ENCODE data around the gene MCC. TPM values are rescaled to one million over a fixed set of nuclear protein-coding genes. Genes with fewer than 3 reads are reported as not detected.

The MCC gene
- total RNA-seq, 2 experiments from 2014 or later, result 3.8 to 4.4 TPM

DNA sequence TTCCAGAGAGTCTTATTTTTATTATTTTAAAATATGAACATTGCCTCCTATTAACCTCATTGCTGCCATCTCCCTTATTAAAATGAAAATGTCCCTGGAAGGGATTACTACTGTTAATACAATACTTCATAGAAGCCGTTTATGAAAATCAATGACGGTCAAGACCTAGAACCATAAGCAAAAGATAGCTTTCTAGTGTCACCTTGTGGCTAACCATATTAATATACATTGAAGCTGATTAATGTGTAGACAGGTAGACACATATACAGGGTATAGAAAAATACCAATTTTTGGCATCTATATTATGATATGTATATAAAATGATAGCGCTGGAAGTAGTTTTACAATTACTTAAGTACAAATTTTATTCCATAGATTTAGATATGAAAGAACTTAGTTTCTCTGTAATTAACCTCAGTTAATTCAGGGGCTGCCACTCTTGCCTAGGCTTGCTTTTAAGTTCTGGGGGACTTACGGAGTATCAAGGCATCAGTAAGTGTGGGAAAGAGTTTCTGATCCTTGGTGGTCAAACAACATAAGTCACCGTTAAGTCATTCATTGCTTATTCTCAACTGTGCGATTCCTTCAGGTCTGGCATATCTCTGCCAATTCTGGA is 22.7 kb upstream of the MCC start:
- Mint-ChIP-seq H3K9me3 (no peaks in the 10 kb centered on the region), H3K4me3 (no peak overlapping the region), H3K27ac (no peak overlapping the region), H3K36me3 (peaks cover 5% of the 10 kb centered on the region), H3K27me3 (peaks cover 37% of the 10 kb centered on the region), H3K4me1 (peaks cover 32% of the 10 kb centered on the region)
- POLR2A ChIA-PET, result interaction anchor here (0.7 to 1.4 kb wide), 2 partner anchors 13 to 174 kb away, joined by 5 to 8 read pairs; no protein-coding TSS in a partner anchor
- ATAC-seq (ENCODE audit: low read depth), result no peak
- DNase-seq, result no peak

DNA sequence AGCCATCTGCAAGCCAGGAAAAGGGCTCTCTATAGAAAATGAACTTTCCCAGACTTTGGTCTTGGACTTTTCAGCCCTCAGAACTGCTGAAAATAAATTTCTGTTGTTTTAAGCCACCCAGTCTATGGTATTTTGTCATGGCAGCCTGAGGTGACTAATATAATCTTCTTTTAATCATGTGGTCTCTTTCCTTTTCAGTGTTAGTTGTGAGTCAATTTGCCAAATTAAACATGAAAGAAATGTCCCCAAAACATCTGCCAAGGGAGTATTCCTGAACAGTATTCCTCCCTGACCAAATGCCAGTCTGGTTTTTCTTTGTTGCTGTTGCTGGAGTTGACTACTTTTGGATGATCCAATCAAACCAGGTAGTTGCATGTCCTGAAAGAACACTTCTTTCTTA is 20.5 kb upstream of the MCC start:
- POLR2A ChIA-PET, result no interaction called here
- no peak overlapping the region for H3K27ac Mint-ChIP-seq
- DNase-seq (no peak), ATAC-seq (ENCODE audit: low read depth) (no peak)
- no peaks in the 10 kb centered on the region for H3K9me3 Mint-ChIP-seq
- no peaks in the 10 kb centered on the region for H3K36me3 Mint-ChIP-seq
- peaks cover 23% of the 10 kb centered on the region for H3K4me1 Mint-ChIP-seq
- H3K27me3 Mint-ChIP-seq, result peaks cover 44% of the 10 kb centered on the region
- no peak overlapping the region for H3K4me3 Mint-ChIP-seq

DNA sequence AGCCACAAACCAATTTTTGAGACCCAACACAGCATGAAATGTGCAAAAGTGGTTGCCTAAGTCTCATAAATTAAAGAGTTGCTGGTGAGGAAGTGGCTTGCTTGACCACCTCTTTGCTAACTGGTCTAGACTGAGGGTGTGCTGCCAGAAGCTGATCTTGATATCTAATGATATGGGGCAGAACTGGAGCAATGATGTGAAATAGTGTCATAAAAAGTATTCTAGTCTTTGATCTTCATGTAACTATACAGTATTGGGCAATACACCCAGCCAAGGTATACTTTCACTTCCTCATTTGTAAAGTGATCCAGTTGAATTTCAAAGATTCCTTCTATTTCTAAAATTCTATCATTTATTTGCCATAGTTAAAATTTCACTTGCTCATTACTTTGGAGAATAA is 19.3 kb upstream of the MCC start:
- Mint-ChIP-seq H3K4me1 (peaks cover 22% of the 10 kb centered on the region), H3K27me3 (peaks cover 44% of the 10 kb centered on the region), H3K9me3 (no peaks in the 10 kb centered on the region), H3K27ac (no peak overlapping the region), H3K36me3 (no peaks in the 10 kb centered on the region), H3K4me3 (peak overlapping the region; percentile 23)
- POLR2A ChIA-PET, result interaction anchor here (0.9 kb wide), 1 partner anchor 128 kb away, joined by 3 read pairs; no protein-coding TSS in a partner anchor
- ATAC-seq (ENCODE audit: low read depth), result peak; percentile 60
- DNase-seq, result no peak

DNA sequence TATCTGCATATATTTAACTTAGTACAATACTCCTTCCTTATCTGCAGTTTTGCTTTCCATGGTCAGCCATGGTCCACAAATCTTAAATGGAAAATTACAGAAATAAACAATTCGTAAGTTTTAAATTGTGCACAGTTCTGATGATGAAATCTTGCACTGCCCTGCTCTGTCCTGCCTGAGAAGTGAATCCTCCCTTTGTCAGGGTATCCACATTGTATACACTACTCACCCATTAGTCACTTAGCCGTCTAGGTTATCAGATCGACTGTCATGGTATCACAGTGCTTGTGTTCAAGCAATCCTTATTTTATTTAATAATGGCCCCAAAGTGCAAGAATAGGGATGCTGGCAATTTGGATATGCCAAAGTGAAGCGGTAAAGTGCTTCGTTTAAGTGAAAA is 16.9 kb upstream of the MCC start:
- POLR2A ChIA-PET, result no interaction called here
- Mint-ChIP-seq H3K4me1 (peaks cover 19% of the 10 kb centered on the region), H3K9me3 (peaks cover 10% of the 10 kb centered on the region), H3K27me3 (peaks cover 55% of the 10 kb centered on the region), H3K36me3 (no peaks in the 10 kb centered on the region), H3K27ac (no peak overlapping the region), H3K4me3 (no peak overlapping the region)
- DNase-seq (no peak), ATAC-seq (ENCODE audit: low read depth) (no peak)

DNA sequence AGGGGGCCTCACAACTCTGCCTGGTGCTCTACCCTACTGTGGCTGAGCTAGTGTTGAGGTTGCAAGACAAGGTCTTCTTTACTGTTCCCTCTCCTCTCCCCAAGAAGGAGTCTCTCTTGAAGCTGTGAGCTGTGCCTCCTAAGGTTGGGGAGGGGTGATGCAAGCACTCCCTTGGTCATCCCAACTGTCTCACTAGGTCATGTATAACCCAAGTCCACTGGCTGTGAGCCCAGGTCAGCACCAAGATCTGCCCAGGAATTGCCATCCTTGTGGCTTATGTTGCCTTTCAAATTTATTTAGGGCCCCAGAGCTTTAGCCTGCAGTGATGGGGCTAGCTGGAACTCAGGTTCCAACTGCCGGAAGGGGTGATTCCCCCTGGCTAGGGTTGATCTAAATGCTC is 14.9 kb upstream of the MCC start:
- ATAC-seq (ENCODE audit: low read depth) (no peak), DNase-seq (no peak)
- no peaks in the 10 kb centered on the region for H3K36me3 Mint-ChIP-seq
- no peak overlapping the region for H3K27ac Mint-ChIP-seq
- H3K27me3 Mint-ChIP-seq, result peaks cover 54% of the 10 kb centered on the region
- peaks cover 16% of the 10 kb centered on the region for H3K4me1 Mint-ChIP-seq
- POLR2A ChIA-PET, result no interaction called here
- H3K9me3 Mint-ChIP-seq, result peaks cover 11% of the 10 kb centered on the region
- H3K4me3 Mint-ChIP-seq, result no peak overlapping the region

DNA sequence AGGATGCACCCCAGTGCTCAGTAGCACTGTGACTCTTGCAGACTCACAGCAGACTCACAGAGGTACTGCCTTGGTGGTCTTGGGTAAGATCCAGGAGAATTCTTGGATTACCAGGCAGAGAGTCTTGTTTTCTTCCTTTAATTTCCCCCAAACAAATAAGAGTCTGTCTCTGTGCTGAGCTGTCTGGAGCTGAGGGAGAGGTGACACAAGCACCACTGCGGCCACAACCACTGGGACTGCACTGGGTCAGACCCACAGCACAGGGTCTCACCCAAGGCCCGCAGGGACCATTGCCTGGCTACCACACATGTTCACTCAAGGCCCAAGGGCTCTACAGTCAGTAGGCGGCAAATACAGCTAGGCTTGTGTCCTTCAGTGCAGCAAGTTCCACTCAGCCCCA is 13.8 kb upstream of the MCC start:
- Mint-ChIP-seq H3K9me3 (peaks cover 11% of the 10 kb centered on the region), H3K27ac (no peak overlapping the region), H3K27me3 (peaks cover 59% of the 10 kb centered on the region), H3K36me3 (no peaks in the 10 kb centered on the region), H3K4me3 (no peak overlapping the region), H3K4me1 (peaks cover 5% of the 10 kb centered on the region)
- ATAC-seq (ENCODE audit: low read depth) (no peak), DNase-seq (no peak)
- POLR2A ChIA-PET, result no interaction called here

DNA sequence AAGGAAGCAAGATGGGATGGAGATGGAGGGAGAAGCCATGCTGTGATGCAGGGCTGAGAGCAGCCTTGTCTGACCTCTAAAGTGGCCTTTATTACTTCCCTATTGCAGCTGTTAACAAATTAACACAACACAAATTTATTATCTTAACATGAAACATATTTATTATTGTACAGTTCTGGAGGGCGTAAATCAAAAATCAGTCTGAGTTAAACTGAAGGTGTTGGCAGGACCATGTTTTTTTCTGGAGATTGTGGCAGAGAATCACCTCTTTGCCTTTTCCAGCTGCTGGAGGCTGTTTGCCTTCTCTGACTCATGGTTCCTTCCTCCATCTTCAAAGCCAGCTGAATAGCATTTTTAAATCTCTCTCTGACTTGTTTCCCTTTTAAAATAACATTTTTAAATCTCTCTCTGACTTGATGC is 7.2 kb upstream of the MCC start:
- POLR2A ChIA-PET, result no interaction called here
- H3K36me3 Mint-ChIP-seq, result peaks cover 5% of the 10 kb centered on the region
- ATAC-seq (ENCODE audit: low read depth), result no peak
- peaks cover 18% of the 10 kb centered on the region for H3K9me3 Mint-ChIP-seq
- no peak overlapping the region for H3K4me3 Mint-ChIP-seq
- H3K4me1 Mint-ChIP-seq, result no peaks in the 10 kb centered on the region
- H3K27me3 Mint-ChIP-seq, result peaks cover 69% of the 10 kb centered on the region
- H3K27ac Mint-ChIP-seq, result no peak overlapping the region
- DNase-seq, result no peak

DNA sequence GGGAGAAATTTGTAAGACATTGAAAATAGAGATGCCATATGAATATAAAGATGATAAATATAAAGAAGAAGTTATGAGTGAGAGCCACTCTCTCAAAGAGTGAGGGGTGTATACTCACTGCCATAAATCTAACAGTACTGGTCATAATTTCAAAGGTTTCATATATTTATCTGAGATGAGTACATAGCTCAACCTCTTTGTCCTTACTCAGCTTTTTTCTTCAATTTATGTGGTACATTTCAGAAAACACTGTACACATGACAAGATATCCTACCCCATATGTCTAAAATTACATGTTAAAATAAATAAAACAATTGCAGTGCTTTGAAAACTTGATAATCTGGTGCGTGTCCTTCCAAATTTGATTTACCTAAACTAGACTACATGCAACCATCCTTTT is 5.2 kb upstream of the MCC start:
- POLR2A ChIA-PET, result no interaction called here
- peaks cover 9% of the 10 kb centered on the region for H3K4me1 Mint-ChIP-seq
- peaks cover 71% of the 10 kb centered on the region for H3K27me3 Mint-ChIP-seq
- H3K36me3 Mint-ChIP-seq, result peaks cover 9% of the 10 kb centered on the region
- ATAC-seq (ENCODE audit: low read depth) (no peak), DNase-seq (no peak)
- peaks cover 19% of the 10 kb centered on the region for H3K9me3 Mint-ChIP-seq
- no peak overlapping the region for H3K4me3 Mint-ChIP-seq
- H3K27ac Mint-ChIP-seq, result no peak overlapping the region

DNA sequence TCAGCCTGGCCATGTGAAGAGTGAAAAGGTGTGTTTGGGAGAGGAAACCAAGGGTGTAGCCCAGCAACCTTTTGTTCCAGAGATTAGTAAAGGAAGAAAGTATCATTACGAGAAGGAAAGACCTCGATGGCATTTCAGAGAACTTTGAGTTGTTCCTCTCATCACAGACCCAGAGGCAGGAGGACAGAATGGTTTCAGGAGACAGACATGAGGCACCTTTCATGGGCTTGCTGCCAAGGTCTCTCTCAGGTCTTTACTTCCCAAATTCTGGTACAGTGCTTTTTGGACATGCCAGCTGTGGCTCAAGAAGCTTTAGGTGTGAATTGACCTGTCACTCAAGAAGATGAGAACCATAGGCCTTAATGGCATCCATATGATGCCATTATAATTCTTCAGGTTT is 2.8 kb upstream of the MCC start:
- peaks cover 14% of the 10 kb centered on the region for H3K4me1 Mint-ChIP-seq
- no peak overlapping the region for H3K27ac Mint-ChIP-seq
- POLR2A ChIA-PET, result no interaction called here
- peaks cover 70% of the 10 kb centered on the region for H3K27me3 Mint-ChIP-seq
- H3K36me3 Mint-ChIP-seq, result peaks cover 9% of the 10 kb centered on the region
- no peak overlapping the region for H3K4me3 Mint-ChIP-seq
- ATAC-seq (ENCODE audit: low read depth) (no peak), DNase-seq (no peak)
- peaks cover 19% of the 10 kb centered on the region for H3K9me3 Mint-ChIP-seq

DNA sequence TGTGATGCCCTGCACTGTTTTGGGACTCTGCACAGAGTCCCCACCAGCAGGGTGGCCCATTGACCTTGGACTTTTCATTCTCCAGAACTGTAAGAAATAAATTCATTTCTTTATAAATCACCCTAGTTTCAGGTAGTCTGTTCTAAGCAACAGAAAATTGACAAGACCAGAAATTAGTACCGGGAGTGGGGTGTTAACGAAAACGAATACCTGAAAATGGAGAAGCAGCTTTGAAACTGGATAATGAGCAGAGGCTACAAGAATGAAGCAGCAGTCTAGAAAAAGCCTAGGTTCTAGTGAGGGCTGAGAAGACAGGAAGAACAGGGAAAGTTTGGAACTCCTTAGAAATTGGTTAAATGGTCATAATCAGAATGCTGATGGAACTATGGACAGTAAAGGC is 2.1 kb upstream of the MCC start:
- no peak overlapping the region for H3K4me3 Mint-ChIP-seq
- peaks cover 19% of the 10 kb centered on the region for H3K9me3 Mint-ChIP-seq
- H3K36me3 Mint-ChIP-seq, result peaks cover 9% of the 10 kb centered on the region
- H3K27ac Mint-ChIP-seq, result no peak overlapping the region
- POLR2A ChIA-PET, result no interaction called here
- no peak for DNase-seq
- ATAC-seq (ENCODE audit: low read depth), result no peak
- peaks cover 14% of the 10 kb centered on the region for H3K4me1 Mint-ChIP-seq
- peaks cover 71% of the 10 kb centered on the region for H3K27me3 Mint-ChIP-seq

DNA sequence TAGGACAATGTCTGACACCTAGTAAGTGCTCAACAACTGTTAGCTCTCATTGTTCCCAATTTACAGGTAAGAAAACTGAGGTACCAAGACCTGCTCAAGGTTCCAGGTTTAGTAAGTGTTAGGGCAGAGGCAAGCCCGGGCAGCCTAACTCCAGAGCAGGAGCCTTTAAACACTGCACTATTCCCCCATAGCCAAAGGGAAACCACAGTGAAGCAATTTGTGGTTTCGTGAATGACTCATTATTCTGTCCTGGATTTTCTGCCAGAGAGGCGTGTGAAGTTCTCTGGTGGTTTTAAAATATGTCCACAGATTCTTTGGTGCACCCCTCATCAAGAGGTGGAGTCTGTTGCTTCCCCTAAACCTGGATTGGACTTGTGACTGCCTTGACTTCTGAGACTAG is 1.0 kb upstream of the MCC start:
- Mint-ChIP-seq H3K4me1 (peaks cover 14% of the 10 kb centered on the region), H3K9me3 (peaks cover 19% of the 10 kb centered on the region), H3K27ac (no peak overlapping the region), H3K36me3 (peaks cover 9% of the 10 kb centered on the region), H3K27me3 (peaks cover 73% of the 10 kb centered on the region), H3K4me3 (peak overlapping the region; percentile 3)
- no peak for DNase-seq
- peak; percentile 71 for ATAC-seq (ENCODE audit: low read depth)
- POLR2A ChIA-PET, result interaction anchor here (1.4 kb wide), 1 partner anchor 24 kb away, joined by 3 read pairs; the partner anchor contains the start of gene YTHDC2

DNA sequence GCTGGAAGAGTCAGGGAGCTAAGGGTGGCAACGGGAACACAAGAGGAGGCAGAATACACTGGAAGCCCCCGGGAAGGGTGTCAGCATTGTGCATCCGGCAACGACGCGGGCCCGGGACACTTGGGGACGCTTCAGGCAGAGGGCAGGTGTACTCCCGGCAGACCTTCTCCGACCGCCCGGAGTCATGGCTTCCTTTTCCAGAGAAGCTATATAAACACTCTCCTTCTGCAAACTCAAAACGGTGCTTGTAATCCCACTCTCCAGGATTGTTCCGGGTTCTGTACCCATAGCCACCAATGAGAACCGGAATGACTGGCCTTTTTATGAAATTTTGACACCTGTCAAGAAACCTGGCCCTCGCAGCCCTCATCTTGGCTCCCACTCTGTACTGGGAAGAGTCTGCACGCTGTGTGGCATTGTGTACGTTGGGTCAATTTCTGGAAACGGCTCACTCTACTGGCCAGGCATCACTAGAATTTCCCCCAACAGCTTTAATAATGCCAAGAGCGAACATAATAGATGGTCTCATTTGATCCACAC is 462 bp upstream of the MCC start:
- ATAC-seq (ENCODE audit: low read depth), result peak; percentile 23
- DNase-seq, result no peak

DNA sequence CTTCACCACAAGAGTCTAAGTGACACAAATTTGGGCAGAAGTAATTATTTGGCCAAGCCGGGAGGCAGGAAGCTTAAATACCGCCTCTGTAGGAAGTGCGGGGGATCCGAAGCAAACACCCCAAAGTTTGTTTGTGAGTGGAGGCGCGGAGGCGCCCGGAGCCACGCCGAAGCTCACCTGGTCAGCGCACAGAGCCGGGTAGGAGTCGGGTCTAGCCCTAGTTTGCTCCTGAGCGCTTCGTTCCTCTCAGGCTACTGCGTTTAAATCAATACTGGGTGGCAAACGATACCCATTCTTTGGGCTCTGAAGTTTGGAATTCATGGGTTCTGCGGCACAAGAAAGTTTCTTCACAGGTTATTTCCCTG is 855 bp downstream of the MCC start:
- H3K36me3 Mint-ChIP-seq, result peaks cover 9% of the 10 kb centered on the region
- ATAC-seq (ENCODE audit: low read depth) (no peak), DNase-seq (no peak)
- H3K27me3 Mint-ChIP-seq, result peaks cover 75% of the 10 kb centered on the region
- POLR2A ChIA-PET, result no interaction called here
- no peak overlapping the region for H3K27ac Mint-ChIP-seq
- H3K4me1 Mint-ChIP-seq, result peaks cover 14% of the 10 kb centered on the region
- H3K9me3 Mint-ChIP-seq, result peaks cover 19% of the 10 kb centered on the region
- H3K4me3 Mint-ChIP-seq, result peak overlapping the region; percentile 68

More for the DNA sequence above, 462 bp upstream of the MCC start:
- POLR2A ChIA-PET, result interaction anchor here (1.4 kb wide), 1 partner anchor 25 kb away, joined by 3 read pairs; the partner anchor contains the start of gene YTHDC2
- H3K4me1 Mint-ChIP-seq, result peaks cover 14% of the 10 kb centered on the region
- peaks cover 9% of the 10 kb centered on the region for H3K36me3 Mint-ChIP-seq
- peaks cover 76% of the 10 kb centered on the region for H3K27me3 Mint-ChIP-seq
- H3K9me3 Mint-ChIP-seq, result peaks cover 19% of the 10 kb centered on the region
- H3K4me3 Mint-ChIP-seq, result peak overlapping the region; percentile 75
- H3K27ac Mint-ChIP-seq, result no peak overlapping the region

DNA sequence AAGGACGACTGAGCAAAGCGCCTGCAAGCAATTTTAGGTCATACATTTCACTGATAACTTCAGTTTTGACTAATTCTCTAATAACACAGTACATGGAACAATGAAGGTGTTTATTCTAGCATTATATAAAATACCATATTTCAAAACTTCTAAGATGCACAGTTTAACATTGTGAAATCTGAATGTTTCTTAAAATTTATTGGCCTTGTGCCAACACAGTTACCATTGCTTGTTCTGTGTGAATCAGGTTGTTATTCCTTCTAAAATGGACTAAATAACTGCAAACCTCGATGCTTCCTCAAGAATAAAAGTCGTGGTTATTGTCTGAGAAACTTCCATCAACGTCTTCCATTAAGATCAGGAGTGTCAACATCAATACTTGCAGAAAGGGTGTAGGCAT is 8.0 kb downstream of the MCC start:
- POLR2A ChIA-PET, result no interaction called here
- ATAC-seq (ENCODE audit: low read depth) (no peak), DNase-seq (no peak)
- H3K9me3 Mint-ChIP-seq, result no peaks in the 10 kb centered on the region
- no peak overlapping the region for H3K4me3 Mint-ChIP-seq
- H3K4me1 Mint-ChIP-seq, result no peaks in the 10 kb centered on the region
- H3K27ac Mint-ChIP-seq, result no peak overlapping the region
- no peaks in the 10 kb centered on the region for H3K36me3 Mint-ChIP-seq
- peaks cover 70% of the 10 kb centered on the region for H3K27me3 Mint-ChIP-seq

Data from activated naive CD8-positive, alpha-beta T cell treated with anti-CD3 and anti-CD28 coated beads, Interleukin-2, amount 10 ng/mL, durations not matched to agents 7 days and 5 days (primary cell).